ENCODE data around the gene CSNK1D.

- TF ChIP-seq CTCF (IDR thresholded peaks at IDR 0.05; ENCODE audit: poor library complexity, severe bottlenecking) (no peak), EZH2 (IDR thresholded peaks at IDR 0.05; ENCODE audit: borderline replicate concordance, insufficient read depth, low read length, poor library complexity, severe bottlenecking) (no peak), REST (IDR thresholded peaks at IDR 0.05; ENCODE audit: borderline replicate concordance) (no peak)
These were observed 2.8 kb downstream of the CSNK1D start for GRCh38 chr17:82270651-82271050.

Measured in neural cell (in vitro differentiated cells).